Parathyroid adenoma (tissue), 2 donors: ENCODE measurements around the gene CCDC3.

ENCODE experiments used
- H2AFZ ChIP-seq: fragments of 300-600 bp; sonication (generic); one replicate; pipeline ENCODE4 v1.7.0; 2017; ENCODE audit warnings: antibody characterized with exemption, mild to moderate bottlenecking
- H3K27ac ChIP-seq: fragments of 300-600 bp; sonication (generic); one replicate; pipeline ENCODE4 v1.7.0; 2017
- H3K27me3 ChIP-seq: fragments of 300-600 bp; sonication (generic); one replicate; pipeline ENCODE4 v1.7.0; 2017; ENCODE audit warnings: low read length; ENCODE audit not compliant: control insufficient read depth, insufficient read depth
- H3K36me3 ChIP-seq: fragments of 300-600 bp; sonication (generic); one replicate; pipeline ENCODE4 v1.7.0; 2017; ENCODE audit warnings: low read length; ENCODE audit not compliant: control insufficient read depth, insufficient read depth
- H3K4me1 ChIP-seq: fragments of 300-600 bp; sonication (generic); one replicate; pipeline ENCODE4 v1.7.0; 2017; ENCODE audit warnings: control low read depth
- H3K4me2 ChIP-seq: fragments of 300-600 bp; sonication (generic); one replicate; pipeline ENCODE4 v1.7.0; 2017; ENCODE audit warnings: low read length
- H3K4me3 ChIP-seq: fragments of 300-600 bp; sonication (generic); one replicate; pipeline ENCODE4 v1.7.0; 2017; ENCODE audit warnings: low read depth, low read length
- H3K79me2 ChIP-seq: fragments of 300-600 bp; sonication (generic); one replicate; pipeline ENCODE4 v1.7.0; 2017; ENCODE audit warnings: control low read depth
- H3K9ac ChIP-seq: fragments of 300-600 bp; sonication (generic); one replicate; pipeline ENCODE4 v1.7.0; 2017; ENCODE audit warnings: mild to moderate bottlenecking
- H3K9me3 ChIP-seq: fragments of 300-600 bp; sonication (generic); one replicate; pipeline ENCODE4 v1.7.0; 2017; ENCODE audit warnings: low read length; ENCODE audit not compliant: control insufficient read depth
- TF ChIP-seq, protein P1 (sequence below): fragments of 300-600 bp; sonication (generic); IDR thresholded peaks from one replicate; pipeline ENCODE4 v1.7.0; 2017; ENCODE audit warnings: antibody characterized with exemption, mild to moderate bottlenecking
- donor health status: primary hyperparathyroidism.

Gene CCDC3

DNA sequence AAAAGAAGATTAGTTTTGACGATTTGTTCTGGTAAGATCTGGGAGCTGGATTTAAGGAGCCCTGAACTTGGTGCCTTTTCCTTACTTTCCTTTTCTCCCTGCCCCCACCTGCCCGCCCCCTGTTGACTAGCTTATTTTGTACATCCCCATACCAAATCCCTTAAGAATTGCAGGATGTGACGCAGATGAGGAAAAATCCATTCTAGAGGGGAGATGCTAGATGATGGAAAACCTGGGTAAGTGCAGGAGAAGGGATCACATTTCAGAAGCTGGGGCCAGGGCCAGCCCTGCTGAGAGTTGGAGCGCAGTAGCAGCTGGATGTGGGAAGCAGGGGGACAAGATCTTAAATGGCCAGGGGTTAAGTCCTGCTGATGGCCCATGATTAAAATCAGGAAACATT is 93.9 kb downstream of the CCDC3 start:
- TF ChIP-seq, protein P1, sequence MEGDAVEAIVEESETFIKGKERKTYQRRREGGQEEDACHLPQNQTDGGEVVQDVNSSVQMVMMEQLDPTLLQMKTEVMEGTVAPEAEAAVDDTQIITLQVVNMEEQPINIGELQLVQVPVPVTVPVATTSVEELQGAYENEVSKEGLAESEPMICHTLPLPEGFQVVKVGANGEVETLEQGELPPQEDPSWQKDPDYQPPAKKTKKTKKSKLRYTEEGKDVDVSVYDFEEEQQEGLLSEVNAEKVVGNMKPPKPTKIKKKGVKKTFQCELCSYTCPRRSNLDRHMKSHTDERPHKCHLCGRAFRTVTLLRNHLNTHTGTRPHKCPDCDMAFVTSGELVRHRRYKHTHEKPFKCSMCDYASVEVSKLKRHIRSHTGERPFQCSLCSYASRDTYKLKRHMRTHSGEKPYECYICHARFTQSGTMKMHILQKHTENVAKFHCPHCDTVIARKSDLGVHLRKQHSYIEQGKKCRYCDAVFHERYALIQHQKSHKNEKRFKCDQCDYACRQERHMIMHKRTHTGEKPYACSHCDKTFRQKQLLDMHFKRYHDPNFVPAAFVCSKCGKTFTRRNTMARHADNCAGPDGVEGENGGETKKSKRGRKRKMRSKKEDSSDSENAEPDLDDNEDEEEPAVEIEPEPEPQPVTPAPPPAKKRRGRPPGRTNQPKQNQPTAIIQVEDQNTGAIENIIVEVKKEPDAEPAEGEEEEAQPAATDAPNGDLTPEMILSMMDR, result no peak
- H3K36me3 ChIP-seq, result no peaks in the 10 kb centered on the region
- H3K79me2 ChIP-seq, result no peaks in the 10 kb centered on the region
- H2AFZ ChIP-seq, result no peak overlapping the region
- H3K9me3 ChIP-seq, result no peaks in the 10 kb centered on the region
- no peaks in the 10 kb centered on the region for H3K4me1 ChIP-seq
- no peak overlapping the region for H3K27ac ChIP-seq
- no peaks in the 10 kb centered on the region for H3K27me3 ChIP-seq
- H3K4me2 ChIP-seq, result no peak overlapping the region
- no peak overlapping the region for H3K4me3 ChIP-seq
- H3K9ac ChIP-seq, result no peak overlapping the region

DNA sequence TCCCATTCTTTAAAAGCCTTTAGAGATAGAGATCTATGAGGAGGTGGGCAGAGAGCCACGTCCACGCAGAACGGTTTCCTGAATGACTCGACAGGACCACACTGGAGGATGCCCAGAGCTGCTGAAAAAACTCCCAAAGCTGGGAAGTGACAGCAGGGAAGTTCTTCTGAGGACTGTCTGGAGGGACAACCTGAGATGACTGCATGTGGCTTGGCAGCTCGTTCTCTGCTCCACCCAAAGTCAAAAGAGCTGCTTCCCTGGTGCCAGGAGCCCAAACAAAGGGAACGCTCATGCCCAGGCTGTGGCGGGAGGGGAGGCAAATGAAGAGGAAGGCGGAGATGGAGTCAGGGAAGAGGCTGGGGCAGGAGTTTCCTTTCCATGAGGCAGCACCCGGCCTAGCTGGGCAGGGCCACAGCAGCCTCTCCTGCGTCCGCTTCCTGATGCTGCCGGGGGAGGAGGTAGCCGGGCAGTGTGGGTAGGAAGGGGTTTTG is 95.4 kb downstream of the CCDC3 start:
- H3K4me2 ChIP-seq, result no peak overlapping the region
- H3K36me3 ChIP-seq, result no peaks in the 10 kb centered on the region
- H3K79me2 ChIP-seq, result no peaks in the 10 kb centered on the region
- peak overlapping the region; percentile 62 for H3K27ac ChIP-seq
- no peak overlapping the region for H2AFZ ChIP-seq
- H3K9ac ChIP-seq, result no peak overlapping the region
- H3K27me3 ChIP-seq, result no peaks in the 10 kb centered on the region
- TF ChIP-seq, protein P1, result no peak
- no peaks in the 10 kb centered on the region for H3K4me1 ChIP-seq
- H3K4me3 ChIP-seq, result no peak overlapping the region
- H3K9me3 ChIP-seq, result no peaks in the 10 kb centered on the region

DNA sequence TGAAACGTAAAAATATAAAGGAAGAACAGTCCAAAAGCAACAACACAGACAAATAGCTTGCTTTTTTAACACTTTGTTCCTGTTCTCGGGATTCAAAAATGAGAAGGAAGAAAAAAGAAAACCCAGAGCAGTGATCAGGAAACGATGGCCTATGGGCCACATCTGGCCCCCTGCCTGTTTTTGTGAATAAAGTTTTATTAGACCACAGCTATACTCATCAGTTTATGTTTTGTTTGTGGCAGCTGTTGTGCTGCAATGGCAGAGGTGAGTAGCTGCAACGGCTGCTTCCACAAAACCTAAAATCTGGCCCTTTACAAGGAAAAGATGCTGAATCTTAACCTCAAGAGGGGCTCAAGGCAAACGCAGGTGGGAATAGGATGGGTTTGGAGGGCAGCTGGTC is 96.4 kb downstream of the CCDC3 start:
- TF ChIP-seq, protein P1, result no peak
- peak overlapping the region; percentile 62 for H3K27ac ChIP-seq

DNA sequence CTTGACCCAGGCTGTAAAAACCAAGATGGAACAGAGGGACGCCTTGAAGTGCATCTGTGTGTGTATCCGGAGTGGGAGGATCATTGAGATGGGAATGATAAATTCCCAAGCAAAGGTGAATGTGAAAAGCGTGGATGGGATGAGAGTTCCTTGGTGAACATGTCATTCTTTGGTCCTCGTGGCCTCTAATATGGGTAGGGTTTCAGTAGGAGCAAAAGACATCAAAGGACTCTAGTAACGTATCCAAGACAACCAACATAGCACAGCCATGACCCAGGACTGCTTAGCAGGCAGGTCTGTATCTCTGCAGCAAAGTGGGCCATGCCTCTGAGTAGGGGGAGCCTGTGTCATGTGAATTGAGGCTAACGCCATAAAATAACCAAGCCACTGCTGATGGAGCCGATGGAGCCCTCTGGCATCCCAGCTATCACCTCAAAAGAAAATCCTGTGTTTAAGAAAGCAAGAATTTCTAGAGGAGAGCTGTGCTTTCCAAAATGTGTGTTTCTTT is 98.6 kb downstream of the CCDC3 start:
- no peak overlapping the region for H3K9ac ChIP-seq
- H3K4me1 ChIP-seq, result no peaks in the 10 kb centered on the region
- no peak overlapping the region for H3K4me3 ChIP-seq
- no peaks in the 10 kb centered on the region for H3K36me3 ChIP-seq
- no peaks in the 10 kb centered on the region for H3K79me2 ChIP-seq
- TF ChIP-seq, protein P1, result no peak
- H3K27me3 ChIP-seq, result no peaks in the 10 kb centered on the region
- H3K9me3 ChIP-seq, result no peaks in the 10 kb centered on the region
- H2AFZ ChIP-seq, result no peak overlapping the region
- H3K4me2 ChIP-seq, result no peak overlapping the region
- no peak overlapping the region for H3K27ac ChIP-seq

More for the DNA sequence above, 96.4 kb downstream of the CCDC3 start:
- Histone ChIP-seq H3K27me3 (no peaks in the 10 kb centered on the region), H3K9me3 (no peaks in the 10 kb centered on the region), H2AFZ (no peak overlapping the region), H3K9ac (no peak overlapping the region), H3K4me3 (no peak overlapping the region), H3K4me2 (no peak overlapping the region), H3K4me1 (no peaks in the 10 kb centered on the region), H3K36me3 (no peaks in the 10 kb centered on the region), H3K79me2 (no peaks in the 10 kb centered on the region)

DNA sequence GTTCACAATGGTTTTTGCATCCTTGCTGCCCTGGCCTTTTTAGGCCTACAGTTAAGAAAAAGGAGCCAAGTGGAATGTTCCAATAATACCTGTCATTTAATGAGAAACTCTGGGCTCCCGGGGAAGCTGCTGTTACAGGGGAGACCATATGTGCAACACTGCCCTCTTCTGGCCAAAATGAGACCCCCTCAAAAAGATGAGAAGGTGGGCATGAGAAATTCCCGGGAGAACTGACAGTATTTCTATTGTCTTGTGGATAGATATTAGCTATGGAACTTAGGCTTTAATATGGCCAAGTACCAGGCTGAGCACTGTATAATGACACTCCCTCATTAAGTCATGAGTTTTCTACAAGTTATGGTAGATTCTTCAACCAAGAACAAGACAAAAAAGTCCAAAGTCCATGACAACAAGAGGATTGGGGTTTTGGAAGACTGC is 99.4 kb downstream of the CCDC3 start:
- H3K27ac ChIP-seq, result no peak overlapping the region
- TF ChIP-seq, protein P1, result peak; percentile 56
- H3K9me3 ChIP-seq, result no peaks in the 10 kb centered on the region
- no peaks in the 10 kb centered on the region for H3K79me2 ChIP-seq
- H3K27me3 ChIP-seq, result no peaks in the 10 kb centered on the region
- no peak overlapping the region for H3K4me2 ChIP-seq
- no peaks in the 10 kb centered on the region for H3K4me1 ChIP-seq
- H3K4me3 ChIP-seq, result no peak overlapping the region
- H2AFZ ChIP-seq, result no peak overlapping the region
- H3K9ac ChIP-seq, result no peak overlapping the region
- H3K36me3 ChIP-seq, result no peaks in the 10 kb centered on the region
